MM.1S (cell line): ENCODE data around the gene TMEM37.

Experiments
- DNase-seq: peaks from one replicate; pipeline ENCODE4 v3.0.0-alpha.2; 2015
- H2AFZ ChIP-seq: fragments of 300-600 bp; sonication (generic); 2 replicates; pipeline ENCODE4 v1.6.0; 2016; ENCODE audit warnings: antibody characterized with exemption, low read length
- H3F3A ChIP-seq: fragments of 300-600 bp; sonication (generic); 2 replicates; pipeline ENCODE4 v1.6.1; 2016; ENCODE audit warnings: mild to moderate bottlenecking, antibody characterized with exemption, low read length, moderate library complexity, mixed read lengths; ENCODE audit not compliant: insufficient read depth
- H3K27ac ChIP-seq: fragments of 300-600 bp; sonication (generic); 2 replicates; pipeline ENCODE4 v1.5.1; 2016; ENCODE audit warnings: mild to moderate bottlenecking, low read length
- H3K27me3 ChIP-seq: fragments of 300-600 bp; sonication (generic); replicated peaks from 2 replicates; pipeline ENCODE4 v1.6.0; 2016; ENCODE audit warnings: low read length; ENCODE audit not compliant: insufficient read depth
- H3K36me3 ChIP-seq: fragments of 300-600 bp; sonication (generic); replicated peaks from 2 replicates; pipeline ENCODE4 v1.6.1; 2016; ENCODE audit warnings: mild to moderate bottlenecking, low read length, mixed read lengths; ENCODE audit not compliant: insufficient read depth
- H3K4me1 ChIP-seq: fragments of 300-600 bp; sonication (generic); 2 replicates; pipeline ENCODE4 v1.6.1; 2016; ENCODE audit warnings: low read length, mixed read lengths
- H3K4me2 ChIP-seq: fragments of 300-600 bp; sonication (generic); 2 replicates; pipeline ENCODE4 v1.6.0; 2016; ENCODE audit warnings: low read depth, low read length
- H3K4me3 ChIP-seq: fragments of 300-600 bp; sonication (generic); 2 replicates; pipeline ENCODE4 v1.5.1; 2016; ENCODE audit warnings: low read length, mixed read lengths
- H3K79me2 ChIP-seq: fragments of 300-600 bp; sonication (generic); 2 replicates; pipeline ENCODE4 v1.6.1; 2016; ENCODE audit warnings: mixed run types, low read length, mixed read lengths
- H3K9ac ChIP-seq: fragments of 300-600 bp; sonication (generic); 2 replicates; pipeline ENCODE4 v1.6.1; 2016; ENCODE audit warnings: low read length, mixed read lengths
- H3K9me2 ChIP-seq: fragments of 300-600 bp; sonication (generic); replicated peaks from 2 replicates; pipeline ENCODE4 v1.6.1; 2016; ENCODE audit warnings: mild to moderate bottlenecking, low read length, mixed read lengths; ENCODE audit not compliant: insufficient read depth
- H3K9me3 ChIP-seq: fragments of 300-600 bp; sonication (generic); replicated peaks from 2 replicates; pipeline ENCODE4 v1.6.1; 2016; ENCODE audit warnings: mild to moderate bottlenecking, low read length, mixed read lengths; ENCODE audit not compliant: insufficient read depth
- H4K20me1 ChIP-seq: fragments of 300-600 bp; sonication (generic); 2 replicates; pipeline ENCODE4 v1.6.1; 2016; ENCODE audit warnings: mild to moderate bottlenecking, low read length, moderate library complexity, mixed read lengths; ENCODE audit not compliant: insufficient read depth
- CTCF ChIP-seq: fragments of 300-600 bp; sonication (generic); IDR thresholded peaks from 2 replicates; pipeline ENCODE4 v1.5.1; 2016; ENCODE audit warnings: antibody characterized with exemption, low read length, mixed read lengths
- EZH2 ChIP-seq: fragments of 300-600 bp; sonication (generic); optimal IDR thresholded peaks from 2 replicates; pipeline ENCODE3; 2017; ENCODE audit warnings: low read depth, mild to moderate bottlenecking, antibody characterized with exemption, low read length, mixed read lengths
- EZH2phosphoT487 ChIP-seq: fragments of 300-600 bp; sonication (generic); IDR thresholded peaks from 2 replicates; pipeline ENCODE4 v1.6.1; 2018; ENCODE audit warnings: antibody characterized with exemption, low read length

TMEM37 gene

GRCh38 chr2:119465687-119466086 lies 34.0 kb downstream of the TMEM37 start:
- Histone ChIP-seq H4K20me1 (no peaks in the 10 kb centered on the region), H3K9ac (no peak overlapping the region)

GRCh38 chr2:119466373-119466772 lies 34.7 kb downstream of the TMEM37 start:
- TF ChIP-seq EZH2, result no peak
- no peak for TF ChIP-seq CTCF
- TF ChIP-seq EZH2phosphoT487, result no peak
- H3K4me2 ChIP-seq, result no peak overlapping the region
- H3K27ac ChIP-seq, result no peak overlapping the region

More at GRCh38 chr2:119465687-119466086, 34.0 kb downstream of the TMEM37 start:
- Histone ChIP-seq H3K79me2 (no peaks in the 10 kb centered on the region), H3K27me3 (no peaks in the 10 kb centered on the region), H3F3A (no peaks in the 10 kb centered on the region), H3K36me3 (no peaks in the 10 kb centered on the region), H3K4me2 (no peak overlapping the region), H2AFZ (no peak overlapping the region), H3K4me1 (no peaks in the 10 kb centered on the region), H3K4me3 (no peak overlapping the region), H3K9me3 (no peaks in the 10 kb centered on the region), H3K27ac (no peak overlapping the region), H3K9me2 (no peaks in the 10 kb centered on the region)
- TF ChIP-seq EZH2phosphoT487 (no peak), CTCF (no peak), EZH2 (no peak)
- no peak for DNase-seq

GRCh38 chr2:119468154-119468955 lies 36.7 kb downstream of the TMEM37 start:
- TF ChIP-seq EZH2, result no peak
- no peak for TF ChIP-seq CTCF
- TF ChIP-seq EZH2phosphoT487, result no peak
- H3K79me2 ChIP-seq, result no peaks in the 10 kb centered on the region
- H3K27ac ChIP-seq, result no peak overlapping the region
- H4K20me1 ChIP-seq, result no peaks in the 10 kb centered on the region
- H3K4me2 ChIP-seq, result no peak overlapping the region
- no peak overlapping the region for H2AFZ ChIP-seq
- no peaks in the 10 kb centered on the region for H3K27me3 ChIP-seq
- H3K36me3 ChIP-seq, result no peaks in the 10 kb centered on the region
- H3K9me2 ChIP-seq, result no peaks in the 10 kb centered on the region
- no peaks in the 10 kb centered on the region for H3K4me1 ChIP-seq
- H3K9ac ChIP-seq, result no peak overlapping the region
- no peak for DNase-seq
- H3K4me3 ChIP-seq, result no peak overlapping the region
- no peaks in the 10 kb centered on the region for H3F3A ChIP-seq
- no peaks in the 10 kb centered on the region for H3K9me3 ChIP-seq

More at GRCh38 chr2:119466373-119466772, 34.7 kb downstream of the TMEM37 start:
- Histone ChIP-seq H3K9me2 (no peaks in the 10 kb centered on the region), H3K4me1 (no peaks in the 10 kb centered on the region), H2AFZ (no peak overlapping the region), H3K79me2 (no peaks in the 10 kb centered on the region), H4K20me1 (no peaks in the 10 kb centered on the region), H3K9me3 (no peaks in the 10 kb centered on the region), H3K27me3 (no peaks in the 10 kb centered on the region), H3K9ac (no peak overlapping the region), H3K36me3 (no peaks in the 10 kb centered on the region), H3F3A (no peaks in the 10 kb centered on the region), H3K4me3 (no peak overlapping the region)
- no peak for DNase-seq
